HAP-1 (cell line): ENCODE data around the gene ARHGAP8.
A peak's percentile ranks its signal among the peaks of the same experiment; 100 is the strongest.

Experiments
- DNase-seq, 2 experiments: peaks; one replicate each; pipeline ENCODE4 v3.0.0-alpha.2; 2016 to 2020; ENCODE audit warnings: low spot score in 2 of 2
- H3K27me3 ChIP-seq: fragments of 250-450 bp; sonication (Bioruptor Pico); 2 replicates; pipeline ENCODE4 v1.5.1; 2020; ENCODE audit warnings: low read depth, mild to moderate bottlenecking, moderate library complexity
- H3K36me3 ChIP-seq: fragments of 250-450 bp; sonication (Bioruptor Pico); replicated peaks from 2 replicates; pipeline ENCODE4 v1.5.1; 2020; ENCODE audit warnings: mild to moderate bottlenecking
- H3K4me1 ChIP-seq: fragments of 250-450 bp; sonication (Bioruptor Pico); 2 replicates; pipeline ENCODE4 v1.5.1; 2020; ENCODE audit warnings: mild to moderate bottlenecking
- H3K4me3 ChIP-seq: fragments of 250-450 bp; sonication (Bioruptor Pico); 2 replicates; pipeline ENCODE4 v1.5.1; 2020; ENCODE audit warnings: mild to moderate bottlenecking, moderate library complexity
- H3K9me3 ChIP-seq: fragments of 250-450 bp; sonication (Bioruptor Pico); 2 replicates; pipeline ENCODE4 v1.5.1; 2020; ENCODE audit warnings: mild to moderate bottlenecking, moderate library complexity
- in situ Hi-C: fragments of 300-500 bp; cut with MboI; formaldehyde crosslinking; loops from 3 replicates; pipeline ENCODE4 v1.14.3; 2020; ENCODE audit warnings: low sequenced_read_pairs, inconsistent platforms, mixed read lengths

Gene ARHGAP8

DNA sequence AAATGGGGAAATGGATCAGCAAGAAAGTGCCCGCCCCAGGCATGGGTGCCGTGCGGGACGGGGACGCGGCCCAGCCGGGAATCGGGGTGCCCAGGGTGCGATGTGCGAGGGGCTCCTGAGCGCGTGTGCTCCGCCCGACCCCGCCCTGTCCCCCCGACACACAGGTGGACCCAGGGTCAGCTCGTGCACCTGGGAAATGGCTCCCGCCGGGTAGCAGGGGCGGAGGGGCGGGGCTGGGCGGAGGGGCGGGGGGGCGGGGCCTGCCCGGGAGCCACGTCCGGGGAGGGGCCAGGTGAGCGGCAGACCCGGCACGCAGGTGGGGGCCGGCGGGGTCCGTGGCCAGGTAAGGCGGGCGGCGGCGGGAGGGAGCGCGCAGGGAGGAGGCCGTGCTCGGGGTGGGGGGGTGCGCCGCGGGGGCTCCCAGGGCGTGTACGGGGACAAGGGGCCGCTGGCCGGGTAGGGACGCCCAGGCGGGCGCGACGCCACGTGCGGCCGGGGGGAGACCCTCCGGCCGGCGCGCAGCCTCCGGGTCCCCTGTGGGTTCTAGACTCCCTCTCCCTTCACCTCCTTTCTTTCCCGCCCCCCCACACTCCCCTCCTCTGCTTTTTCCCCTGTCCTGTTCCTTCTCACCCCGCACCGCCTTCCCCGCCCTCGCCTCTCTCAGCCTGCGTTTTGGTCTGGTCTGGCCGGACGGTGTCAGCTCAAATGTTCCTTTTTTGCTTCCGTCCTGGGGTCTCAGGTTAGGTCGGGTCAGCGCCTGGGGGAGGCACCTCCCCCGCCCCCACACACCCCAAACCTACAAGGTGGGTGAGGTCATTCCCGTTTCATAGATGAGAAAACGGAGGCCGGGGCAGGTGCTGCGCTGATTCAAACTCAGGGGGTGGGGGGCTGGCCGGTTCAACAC is at the start of gene ARHGAP8:
ARHGAP8 (plus strand) TSS at position 291 of the 904 bp plus-strand sequence. CDS start 33,953 bp downstream, outside the sequence.
- H3K4me3 ChIP-seq: peak within 1 kb of the TSS; percentile 44
- no peaks in the 10 kb centered on the region for H3K9me3 ChIP-seq
- H3K27me3 ChIP-seq: no peaks in the 10 kb centered on the region
- in situ Hi-C loops: no loop called here
- peak in 1 of 2 experiments; percentile 52 for DNase-seq
- H3K4me1 ChIP-seq: peaks cover 27% of the 10 kb centered on the region
- no peaks in the 10 kb centered on the region for H3K36me3 ChIP-seq

DNA sequence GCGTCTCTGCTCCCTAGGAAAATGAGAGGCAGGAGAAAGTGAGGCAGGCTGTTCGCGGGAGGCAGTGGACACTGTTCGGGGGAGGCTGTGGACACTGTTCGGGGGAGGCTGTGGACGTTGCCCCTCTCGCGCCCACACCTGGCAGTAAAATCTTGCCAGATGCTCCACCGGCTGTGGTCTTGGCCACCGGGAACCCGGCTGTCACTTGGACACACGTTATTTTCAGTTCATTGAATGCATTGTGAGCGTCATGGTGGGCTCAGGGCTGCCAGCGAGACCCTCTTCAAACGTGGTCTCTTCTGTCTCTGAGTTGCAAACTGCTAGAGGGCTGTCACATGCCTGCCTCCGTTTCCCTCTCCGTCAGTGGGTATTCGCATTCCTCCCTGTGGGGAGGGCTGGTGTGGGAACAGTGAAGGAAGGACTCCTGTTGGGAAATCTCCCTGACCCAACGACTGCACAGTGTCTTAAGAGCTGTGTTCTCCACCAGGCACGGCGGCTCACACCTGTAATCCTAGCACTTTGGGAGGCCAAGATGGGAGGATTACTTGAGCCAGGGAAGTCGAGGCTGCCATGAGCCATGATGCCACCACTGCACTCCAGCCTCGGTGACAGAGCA is 49.0 kb upstream of the ARHGAP8 start:
- in situ Hi-C loops: no loop called here
- no peaks in the 10 kb centered on the region for H3K27me3 ChIP-seq
- peak overlapping the region; percentile 41 for H3K4me3 ChIP-seq

GRCh38 chr22:44704159-44705021 is 48.0 kb upstream of the ARHGAP8 start:
- Histone ChIP-seq H3K36me3 (no peaks in the 10 kb centered on the region), H3K27me3 (no peaks in the 10 kb centered on the region), H3K4me1 (peaks cover 4% of the 10 kb centered on the region), H3K9me3 (no peaks in the 10 kb centered on the region), H3K4me3 (no peak overlapping the region)
- DNase-seq: no peak
- in situ Hi-C loops: no loop called here

More for the DNA sequence above, 49.0 kb upstream of the ARHGAP8 start:
- Histone ChIP-seq H3K9me3 (no peaks in the 10 kb centered on the region), H3K36me3 (no peaks in the 10 kb centered on the region), H3K4me1 (peaks cover 4% of the 10 kb centered on the region)
- no peak for DNase-seq

DNA sequence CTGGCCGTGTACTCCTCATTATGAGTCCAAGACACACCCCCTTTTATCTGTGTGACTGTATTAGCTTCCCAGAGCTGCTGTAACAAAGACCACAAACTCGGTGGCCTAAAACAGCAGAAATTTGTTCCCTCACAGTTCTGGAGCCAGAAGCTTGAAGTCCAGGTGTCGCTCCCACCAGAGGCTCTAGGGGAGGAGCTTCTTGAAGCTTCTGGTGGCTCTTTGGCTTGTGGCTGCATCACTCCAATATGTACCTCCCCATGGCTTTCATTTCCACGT is 47.4 kb upstream of the ARHGAP8 start:
- Histone ChIP-seq H3K9me3 (no peaks in the 10 kb centered on the region), H3K4me3 (no peak overlapping the region), H3K27me3 (no peaks in the 10 kb centered on the region), H3K36me3 (no peaks in the 10 kb centered on the region), H3K4me1 (peaks cover 4% of the 10 kb centered on the region)
- in situ Hi-C loops: no loop called here
- no peak for DNase-seq

GRCh38 chr22:44706488-44706887 is 45.9 kb upstream of the ARHGAP8 start:
- Histone ChIP-seq H3K4me3 (no peak overlapping the region), H3K27me3 (no peaks in the 10 kb centered on the region), H3K36me3 (no peaks in the 10 kb centered on the region), H3K4me1 (peaks cover 3% of the 10 kb centered on the region), H3K9me3 (no peaks in the 10 kb centered on the region)
- DNase-seq: no peak
- in situ Hi-C loops: no loop called here

GRCh38 chr22:44707178-44707577 is 45.2 kb upstream of the ARHGAP8 start:
- H3K4me3 ChIP-seq: no peak overlapping the region
- no peaks in the 10 kb centered on the region for H3K9me3 ChIP-seq
- in situ Hi-C loops: no loop called here
- H3K4me1 ChIP-seq: no peaks in the 10 kb centered on the region
- no peaks in the 10 kb centered on the region for H3K36me3 ChIP-seq
- H3K27me3 ChIP-seq: no peaks in the 10 kb centered on the region
- no peak for DNase-seq

DNA sequence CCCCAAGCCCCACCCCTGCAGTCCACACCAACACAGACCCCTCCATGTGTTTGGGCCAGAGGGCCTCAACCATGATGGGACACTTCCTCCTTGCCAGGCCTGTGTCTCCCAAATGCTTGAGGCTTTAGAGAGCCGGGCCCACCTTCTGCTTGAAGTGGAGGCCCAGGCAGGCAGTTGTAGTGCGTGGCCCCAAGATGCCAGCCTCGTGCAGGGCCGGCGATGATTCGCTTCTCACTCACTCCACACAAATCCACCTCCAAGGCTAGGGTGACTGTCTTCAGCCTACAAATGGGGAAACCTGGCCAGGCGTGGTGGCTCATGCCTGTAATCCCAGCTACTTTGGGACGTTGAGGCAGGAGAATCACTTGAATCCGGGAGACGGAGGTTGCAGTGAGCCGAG is 44.6 kb upstream of the ARHGAP8 start:
- in situ Hi-C loops: no loop called here
- H3K4me3 ChIP-seq: no peak overlapping the region
- H3K9me3 ChIP-seq: no peaks in the 10 kb centered on the region
- H3K27me3 ChIP-seq: no peaks in the 10 kb centered on the region
- no peak for DNase-seq
- H3K36me3 ChIP-seq: no peaks in the 10 kb centered on the region
- no peaks in the 10 kb centered on the region for H3K4me1 ChIP-seq

DNA sequence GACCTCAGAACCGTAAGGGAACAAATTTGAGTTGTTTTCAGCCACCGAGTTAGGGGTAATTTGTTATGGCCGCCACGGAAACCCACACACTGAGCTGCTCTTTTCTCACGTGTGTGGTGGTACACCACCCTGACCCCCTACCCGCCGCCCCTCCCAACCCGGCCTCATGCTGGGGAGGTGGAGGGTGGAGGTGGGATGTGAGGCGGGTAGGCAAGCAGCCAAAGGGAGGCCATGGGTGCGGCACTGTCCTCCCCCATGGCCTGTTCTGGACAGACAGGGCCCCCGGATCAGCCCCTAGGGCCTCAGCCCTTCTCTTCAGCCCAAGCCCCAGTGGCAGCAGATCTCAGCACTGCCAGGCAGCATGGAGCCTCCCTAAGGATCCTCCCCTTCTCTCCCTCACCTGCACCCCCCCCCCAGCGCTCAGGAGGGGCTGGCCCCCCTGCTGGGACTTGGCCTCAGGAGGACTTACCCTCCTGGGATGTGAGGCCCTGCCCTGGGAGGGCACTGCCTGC is 42.4 kb upstream of the ARHGAP8 start:
- H3K27me3 ChIP-seq: no peaks in the 10 kb centered on the region
- no peak for DNase-seq
- no peaks in the 10 kb centered on the region for H3K4me1 ChIP-seq
- in situ Hi-C loops: no loop called here
- H3K9me3 ChIP-seq: no peaks in the 10 kb centered on the region
- H3K4me3 ChIP-seq: no peak overlapping the region
- H3K36me3 ChIP-seq: no peaks in the 10 kb centered on the region

DNA sequence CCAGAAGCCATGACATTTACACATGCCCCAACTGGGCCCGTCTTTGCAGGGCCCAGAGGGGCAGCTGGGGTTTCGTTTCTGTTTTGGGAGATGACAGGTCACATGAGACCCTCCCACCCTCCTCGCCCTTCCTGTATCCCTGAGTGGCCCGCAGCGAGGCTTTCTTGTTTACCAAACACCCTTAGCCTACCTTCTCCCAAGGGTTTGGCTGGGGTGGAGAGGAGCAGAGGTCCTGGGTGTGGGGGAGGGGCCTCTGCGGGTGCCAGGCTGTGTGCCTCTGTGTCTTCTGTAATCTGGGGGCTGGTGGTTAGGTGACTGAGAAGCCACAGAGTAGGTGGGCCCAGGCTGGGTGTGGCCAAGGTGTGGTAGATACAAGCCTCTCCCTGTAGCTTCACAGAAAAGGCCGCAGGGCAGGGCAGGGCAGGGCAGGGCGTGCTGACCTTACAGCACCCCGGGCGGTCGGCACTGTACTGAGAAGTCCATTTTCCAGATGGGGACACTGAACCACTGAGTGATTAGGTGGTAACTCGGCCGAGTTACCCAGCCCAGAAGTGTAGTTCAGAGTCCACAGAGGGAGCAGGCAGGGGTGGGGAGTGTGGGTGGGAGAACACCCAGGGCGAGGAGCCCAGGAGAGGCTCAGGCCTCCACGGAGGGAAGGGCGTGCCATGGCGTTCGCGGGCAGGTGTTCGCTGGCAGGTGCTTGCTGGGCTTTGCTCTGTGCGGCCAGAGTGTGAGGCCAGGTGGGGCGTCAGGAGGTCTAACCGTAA is 41.7 kb upstream of the ARHGAP8 start:
- DNase-seq: no peak
- no peak overlapping the region for H3K4me3 ChIP-seq
- H3K4me1 ChIP-seq: no peaks in the 10 kb centered on the region
- no peaks in the 10 kb centered on the region for H3K36me3 ChIP-seq
- in situ Hi-C loops: no loop called here
- H3K27me3 ChIP-seq: no peaks in the 10 kb centered on the region
- H3K9me3 ChIP-seq: no peaks in the 10 kb centered on the region

DNA sequence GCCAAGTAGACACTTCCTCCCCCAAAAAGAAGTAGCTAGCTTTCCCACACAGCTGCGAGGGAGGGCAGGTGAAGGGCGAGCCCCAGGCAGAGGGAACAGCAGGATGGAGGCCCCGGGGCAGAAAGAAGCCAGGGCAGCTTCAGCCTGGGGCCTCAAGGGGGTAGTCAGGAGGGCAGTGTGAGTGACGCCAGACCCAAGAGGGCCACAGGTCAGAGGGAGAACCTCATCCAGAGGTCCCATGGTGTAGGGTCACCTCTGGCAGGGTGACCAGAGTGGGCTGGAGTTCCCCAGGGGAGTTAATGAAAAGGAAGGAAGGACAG is 41.2 kb upstream of the ARHGAP8 start:
- Histone ChIP-seq H3K36me3 (no peaks in the 10 kb centered on the region), H3K9me3 (no peaks in the 10 kb centered on the region), H3K4me3 (no peak overlapping the region), H3K4me1 (no peaks in the 10 kb centered on the region), H3K27me3 (no peaks in the 10 kb centered on the region)
- no peak for DNase-seq
- in situ Hi-C loops: no loop called here

DNA sequence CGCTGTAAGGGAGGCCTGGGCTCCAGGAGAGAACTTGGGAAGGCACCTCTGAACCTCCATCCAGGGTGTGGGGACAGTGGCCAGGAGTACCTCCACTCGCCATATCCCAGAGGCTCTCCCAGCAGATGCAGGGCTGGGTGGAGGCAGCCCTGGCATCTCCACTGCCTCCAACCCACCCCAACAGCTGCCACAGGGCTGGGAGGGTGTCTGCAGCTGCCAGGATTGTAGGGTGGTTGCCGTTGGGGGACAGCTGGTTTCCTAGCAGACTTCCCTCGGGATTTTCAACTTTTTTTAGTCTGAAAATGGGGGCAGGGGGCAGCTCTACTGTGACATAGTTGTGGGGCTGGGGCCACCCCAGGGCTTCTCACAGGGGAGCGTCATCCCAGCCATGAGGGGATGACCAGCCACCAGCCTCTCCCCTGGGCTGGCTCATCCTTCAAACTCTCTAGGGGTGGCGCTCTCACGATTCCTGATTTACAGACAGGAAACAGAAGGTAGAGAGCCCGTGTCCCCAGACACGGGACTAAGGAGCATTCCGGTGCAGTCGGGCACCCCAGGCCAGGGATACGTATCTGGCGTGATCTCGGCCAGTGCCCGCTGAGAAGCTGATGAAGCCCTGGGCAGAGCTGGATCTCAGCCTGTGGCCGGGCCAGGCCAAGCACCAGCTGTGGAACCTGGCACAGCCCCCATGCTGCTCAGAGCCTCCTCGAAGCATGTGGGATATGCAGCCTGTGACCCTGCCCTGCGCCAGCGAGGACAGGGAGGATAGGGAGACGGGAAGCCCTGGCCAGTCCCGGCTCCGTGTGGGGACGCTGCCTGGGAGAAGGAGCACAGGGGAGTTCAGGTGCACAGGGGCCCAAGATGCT is 40.5 kb upstream of the ARHGAP8 start:
- in situ Hi-C loops: no loop called here
- Histone ChIP-seq H3K36me3 (no peaks in the 10 kb centered on the region), H3K4me1 (no peaks in the 10 kb centered on the region), H3K9me3 (no peaks in the 10 kb centered on the region), H3K27me3 (no peaks in the 10 kb centered on the region), H3K4me3 (no peak overlapping the region)
- no peak for DNase-seq

DNA sequence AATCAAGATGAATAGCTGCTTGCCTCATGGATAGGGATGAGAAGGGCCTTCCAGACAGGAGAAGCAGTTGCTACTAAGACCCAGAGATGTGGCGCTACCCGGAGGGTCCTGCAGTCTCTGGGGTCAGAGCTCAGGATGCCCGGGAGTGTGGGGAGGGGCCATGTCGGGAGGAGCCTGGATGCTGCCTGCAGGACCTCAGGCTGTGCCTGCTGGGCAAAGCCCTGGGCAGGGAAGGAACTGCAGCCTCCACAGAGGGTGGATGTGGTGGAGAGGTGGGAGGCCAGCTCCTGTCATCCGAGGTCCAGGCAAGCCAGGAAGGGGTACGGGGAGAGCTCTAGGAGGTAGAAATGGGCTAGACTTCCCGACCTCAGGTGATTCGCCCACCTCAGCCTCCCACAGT is 39.4 kb upstream of the ARHGAP8 start:
- no peak for DNase-seq
- no peak overlapping the region for H3K4me3 ChIP-seq
- H3K4me1 ChIP-seq: no peaks in the 10 kb centered on the region
- no peaks in the 10 kb centered on the region for H3K27me3 ChIP-seq
- in situ Hi-C loops: no loop called here
- H3K36me3 ChIP-seq: no peaks in the 10 kb centered on the region
- no peaks in the 10 kb centered on the region for H3K9me3 ChIP-seq
